Mucosa of stomach (tissue), 1 donor: Measurements from ENCODE around the gene INPP5A.
"Not testable (repeated sequence)": the region's sequence is repeated elsewhere in the genome, so short reads cannot be mapped to it uniquely, and the experiment has no call there.

Experiments used
- H3K27me3 ChIP-seq: one replicate; pipeline ENCODE4 v1.7.0; 2013; ENCODE audit warnings: mild to moderate bottlenecking, low read length; ENCODE audit not compliant: control insufficient read depth, insufficient read depth
- H3K36me3 ChIP-seq: one replicate; pipeline ENCODE4 v1.7.0; 2013; ENCODE audit warnings: low read length; ENCODE audit not compliant: control insufficient read depth, insufficient read depth
- H3K4me1 ChIP-seq: one replicate; pipeline ENCODE4 v1.7.0; 2013; ENCODE audit warnings: mild to moderate bottlenecking, low read length; ENCODE audit not compliant: control insufficient read depth, insufficient read depth
- H3K4me3 ChIP-seq: one replicate; pipeline ENCODE4 v1.7.0; 2013; ENCODE audit warnings: low read length
- H3K9ac ChIP-seq: one replicate; pipeline ENCODE4 v1.7.0; 2013; ENCODE audit warnings: mild to moderate bottlenecking, low read length, moderate library complexity
- H3K9me3 ChIP-seq: one replicate; pipeline ENCODE4 v1.7.0; 2013; ENCODE audit warnings: mild to moderate bottlenecking, low read length, moderate library complexity; ENCODE audit not compliant: control insufficient read depth
- donor health status: Pancreatic carcinoma.

INPP5A gene

DNA sequence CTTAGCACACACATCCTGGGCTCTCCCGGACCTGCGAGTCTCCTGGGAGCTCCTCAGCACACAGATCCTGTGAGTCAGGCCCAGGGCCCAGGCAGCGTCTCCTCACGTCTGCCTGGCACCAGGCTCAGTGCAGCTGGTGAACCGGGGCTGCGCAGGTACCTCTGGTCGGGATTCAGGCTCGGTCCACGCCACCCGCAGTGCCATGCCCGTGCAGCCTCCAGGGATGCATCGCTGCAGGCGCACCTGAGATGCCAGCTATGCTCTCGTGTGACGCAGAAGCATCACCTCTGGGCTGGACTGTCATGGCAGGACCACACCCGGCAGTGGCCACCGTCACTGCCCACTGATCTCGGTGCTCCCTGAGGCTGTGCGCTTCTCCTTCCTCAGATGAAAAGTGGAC is 196.3 kb downstream of the INPP5A start:
- Histone ChIP-seq H3K9ac (no peak overlapping the region), H3K9me3 (no peaks in the 10 kb centered on the region), H3K27me3 (no peaks in the 10 kb centered on the region), H3K4me1 (peaks cover 9% of the 10 kb centered on the region), H3K4me3 (no peak overlapping the region), H3K36me3 (no peaks in the 10 kb centered on the region)

DNA sequence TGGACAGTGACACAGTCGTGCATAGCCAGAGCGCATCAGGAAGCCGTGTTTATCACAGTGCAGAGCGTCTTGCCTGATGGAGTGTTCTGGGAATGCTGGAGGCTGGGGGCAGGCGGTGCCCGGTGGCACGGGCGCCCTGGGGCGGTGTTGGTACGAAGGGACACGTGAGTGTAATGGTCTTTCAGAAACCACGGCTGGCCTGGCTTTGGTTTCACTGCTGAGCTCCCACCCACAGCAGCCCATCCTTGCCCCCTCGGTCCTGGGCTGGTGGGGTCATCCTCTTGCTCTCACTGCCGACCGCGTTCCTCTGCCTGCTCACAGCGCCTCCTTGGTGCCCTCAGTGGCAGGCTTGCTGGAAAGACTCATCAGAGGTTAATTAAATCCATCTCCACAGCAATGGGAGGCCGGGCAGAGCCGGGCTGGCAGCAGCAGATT is 197.8 kb downstream of the INPP5A start:
- Histone ChIP-seq H3K36me3 (no peaks in the 10 kb centered on the region), H3K4me3 (no peak overlapping the region), H3K9me3 (no peaks in the 10 kb centered on the region), H3K4me1 (peaks cover 15% of the 10 kb centered on the region), H3K27me3 (no peaks in the 10 kb centered on the region), H3K9ac (no peak overlapping the region)

DNA sequence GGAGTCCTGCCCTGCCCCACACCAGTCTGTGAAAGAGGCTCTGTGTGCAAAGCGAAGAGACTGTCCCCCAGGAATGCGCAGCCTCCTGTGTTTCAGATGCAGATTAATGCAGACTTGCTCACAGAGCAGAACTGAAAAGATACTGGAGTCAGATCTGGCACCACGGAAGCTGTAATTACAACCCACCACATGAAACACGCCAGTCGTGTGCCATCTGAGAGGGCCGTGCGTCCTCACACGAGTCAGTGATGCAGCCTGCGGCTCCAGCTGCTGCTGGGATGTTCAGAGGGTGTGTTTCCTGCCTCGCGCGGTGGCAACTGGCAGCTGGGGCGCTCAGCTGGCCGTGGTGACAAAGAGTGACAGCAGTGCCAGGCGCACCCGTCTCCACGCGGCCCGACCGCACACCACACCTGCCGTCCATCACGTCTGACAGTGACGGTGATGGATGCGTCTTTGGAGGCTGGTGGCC is 198.4 kb downstream of the INPP5A start:
- no peaks in the 10 kb centered on the region for H3K9me3 ChIP-seq
- no peaks in the 10 kb centered on the region for H3K27me3 ChIP-seq
- H3K4me1 ChIP-seq = peaks cover 21% of the 10 kb centered on the region
- no peaks in the 10 kb centered on the region for H3K36me3 ChIP-seq
- no peak overlapping the region for H3K4me3 ChIP-seq
- H3K9ac ChIP-seq = no peak overlapping the region

DNA sequence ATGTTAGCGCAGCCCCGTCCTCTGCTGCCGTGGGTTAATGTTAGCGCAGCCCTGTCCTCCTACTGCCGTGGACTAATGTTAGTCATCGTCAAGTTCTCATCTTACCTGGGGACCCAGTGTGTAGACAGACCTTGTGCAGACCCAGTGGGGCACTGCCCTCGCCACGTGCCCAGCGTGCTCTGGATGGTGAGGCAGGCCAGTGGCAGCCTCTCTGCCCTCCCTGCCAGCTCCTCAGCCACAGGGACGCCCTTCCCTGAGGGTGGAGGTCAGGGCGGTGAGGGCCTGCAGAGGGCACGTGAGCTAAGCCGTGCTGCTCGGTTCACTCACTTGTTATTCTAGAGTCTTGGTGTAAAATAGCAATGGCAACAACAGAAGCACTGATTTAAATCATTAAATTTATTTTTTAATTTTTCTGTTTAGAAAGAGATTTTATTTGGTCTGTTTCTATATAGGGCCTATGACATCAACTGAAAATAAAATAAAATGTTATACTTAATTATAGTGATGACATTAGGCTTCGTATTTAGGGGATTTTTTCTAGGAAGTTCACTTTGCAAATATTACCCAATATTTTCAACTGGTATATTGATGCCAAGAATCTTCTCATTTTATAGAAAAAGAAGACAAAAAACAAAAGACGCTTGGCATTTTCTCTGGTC is 199.9 kb downstream of the INPP5A start:
- Histone ChIP-seq H3K4me3 (no peak overlapping the region), H3K36me3 (no peaks in the 10 kb centered on the region), H3K27me3 (no peaks in the 10 kb centered on the region), H3K9me3 (no peaks in the 10 kb centered on the region), H3K4me1 (peaks cover 37% of the 10 kb centered on the region), H3K9ac (no peak overlapping the region)

GRCh38 chr10:132738454-132739224 is 201.1 kb downstream of the INPP5A start:
- H3K9ac ChIP-seq = no peak overlapping the region
- H3K27me3 ChIP-seq = no peaks in the 10 kb centered on the region
- H3K36me3 ChIP-seq = no peaks in the 10 kb centered on the region
- no peak overlapping the region for H3K4me3 ChIP-seq
- no peaks in the 10 kb centered on the region for H3K9me3 ChIP-seq
- H3K4me1 ChIP-seq = peaks cover 47% of the 10 kb centered on the region

DNA sequence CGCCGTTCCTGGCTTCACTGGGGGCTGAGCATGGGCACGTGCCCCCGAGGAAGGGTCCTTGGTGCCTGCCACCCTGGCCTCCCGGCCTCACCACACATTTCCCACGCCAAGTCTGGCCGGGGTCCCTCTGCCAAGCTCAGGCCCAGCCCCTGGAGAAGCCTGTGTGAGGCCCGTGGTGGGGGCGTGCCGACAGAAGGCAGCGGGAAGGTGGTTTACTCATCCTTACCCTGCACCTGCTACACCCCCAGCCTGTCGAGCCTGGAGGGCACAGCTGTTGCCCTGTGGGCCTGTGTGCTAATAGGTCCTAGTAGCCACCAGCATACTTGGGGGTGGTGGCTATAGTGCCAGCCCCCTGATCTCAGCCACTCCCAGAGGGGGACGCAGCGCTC is 201.6 kb downstream of the INPP5A start:
- no peaks in the 10 kb centered on the region for H3K36me3 ChIP-seq
- H3K9ac ChIP-seq = no peak overlapping the region
- H3K4me1 ChIP-seq = peaks cover 53% of the 10 kb centered on the region

GRCh38 chr10:132740588-132740987 is 203.0 kb downstream of the INPP5A start:
- no peaks in the 10 kb centered on the region for H3K36me3 ChIP-seq
- H3K9me3 ChIP-seq = no peaks in the 10 kb centered on the region
- no peaks in the 10 kb centered on the region for H3K27me3 ChIP-seq
- H3K9ac ChIP-seq = no peak overlapping the region
- no peak overlapping the region for H3K4me3 ChIP-seq
- peaks cover 54% of the 10 kb centered on the region for H3K4me1 ChIP-seq

More for the DNA sequence above, 201.6 kb downstream of the INPP5A start:
- H3K9me3 ChIP-seq = no peaks in the 10 kb centered on the region
- H3K27me3 ChIP-seq = no peaks in the 10 kb centered on the region
- H3K4me3 ChIP-seq = no peak overlapping the region

- H3K9ac ChIP-seq = no peak overlapping the region
- H3K27me3 ChIP-seq = no peaks in the 10 kb centered on the region
- no peaks in the 10 kb centered on the region for H3K9me3 ChIP-seq
- peaks cover 56% of the 10 kb centered on the region for H3K4me1 ChIP-seq
- no peaks in the 10 kb centered on the region for H3K36me3 ChIP-seq
- H3K4me3 ChIP-seq = no peak overlapping the region
These were observed 204.7 kb downstream of the INPP5A start for GRCh38 chr10:132742167-132742836.

GRCh38 chr10:132742837-132743194 is 205.2 kb downstream of the INPP5A start:
- Histone ChIP-seq H3K9me3 (no peaks in the 10 kb centered on the region), H3K36me3 (no peaks in the 10 kb centered on the region), H3K4me1 (peaks cover 56% of the 10 kb centered on the region), H3K27me3 (no peaks in the 10 kb centered on the region), H3K9ac (no peak overlapping the region), H3K4me3 (no peak overlapping the region)

- H3K27me3 ChIP-seq, H3K36me3 ChIP-seq, H3K4me3 ChIP-seq, H3K9ac ChIP-seq, H3K9me3 ChIP-seq: not testable (repeated sequence)
- peaks cover 56% of the 10 kb centered on the region for H3K4me1 ChIP-seq
These were observed 205.8 kb downstream of the INPP5A start for GRCh38 chr10:132743196-132743924.

DNA sequence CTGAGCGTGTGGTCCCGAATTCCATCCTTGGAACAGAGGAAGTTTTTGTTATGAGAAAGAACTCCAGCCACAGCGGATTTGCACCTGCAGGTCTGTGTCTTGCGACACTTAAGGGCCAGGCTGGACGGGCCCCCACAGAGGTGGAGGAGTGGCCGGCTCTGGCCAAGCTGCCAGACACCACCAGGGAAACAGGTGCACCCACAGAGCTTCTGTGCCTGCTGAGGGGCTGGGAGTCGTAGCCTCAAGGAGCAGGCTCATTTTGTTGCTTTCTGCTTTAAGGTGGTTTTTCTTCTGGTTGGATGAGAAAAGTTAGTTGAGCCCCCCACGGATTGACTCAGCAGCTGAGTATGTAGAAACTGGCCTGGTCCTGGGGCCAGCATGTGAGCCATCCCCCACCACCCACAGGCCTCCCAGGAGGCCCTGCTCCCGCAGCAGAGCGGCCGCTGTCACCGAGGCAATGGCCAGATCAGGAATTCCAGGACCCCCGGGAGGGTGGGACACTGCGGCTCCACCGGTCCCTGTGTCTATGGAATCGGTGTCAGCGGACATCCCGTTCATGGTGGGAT is 206.4 kb downstream of the INPP5A start:
- Histone ChIP-seq H3K36me3 (no peaks in the 10 kb centered on the region), H3K4me3 (no peak overlapping the region), H3K27me3 (no peaks in the 10 kb centered on the region), H3K9ac (no peak overlapping the region), H3K9me3 (no peaks in the 10 kb centered on the region), H3K4me1 (peaks cover 56% of the 10 kb centered on the region)
